HG02642 (cell line): ENCODE results near the gene ZNF618.

Experiments used
- ATAC-seq: cut with Tn5 transposase; IDR thresholded peaks from one replicate; pipeline ENCODE4 v1.9.1; 2021; ENCODE audit warnings: mild to moderate bottlenecking; ENCODE audit not compliant: unreplicated experiment, poor library complexity

Gene ZNF618

DNA sequence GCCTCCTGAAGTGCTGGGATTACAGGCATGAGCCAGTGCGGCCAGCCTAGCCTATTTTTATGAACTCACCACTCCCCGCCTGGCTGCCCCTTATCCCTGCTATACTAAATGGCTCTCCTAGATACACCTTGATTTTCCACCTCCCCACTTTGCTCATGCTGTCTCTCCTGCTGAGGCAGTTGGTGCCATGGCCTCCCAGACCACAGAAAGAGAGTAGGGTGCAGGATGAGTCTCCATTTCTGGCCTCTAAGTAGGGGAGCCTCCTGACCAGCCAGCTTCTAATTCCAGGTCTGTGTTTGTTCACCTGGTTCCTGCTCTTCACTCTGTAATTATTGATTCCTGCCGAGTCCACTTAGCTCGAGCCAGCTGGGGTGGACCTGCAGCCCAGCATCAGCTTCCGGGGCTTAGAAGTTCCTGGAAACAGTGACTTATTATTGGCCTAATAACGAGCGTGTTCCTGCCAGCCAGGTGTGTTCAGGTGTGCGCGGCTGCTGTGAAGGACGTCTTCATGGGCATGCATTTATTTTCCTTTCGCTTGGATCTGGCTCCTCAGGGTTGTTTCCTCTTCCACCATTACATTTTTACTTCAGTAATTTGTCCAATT is 34.0 kb downstream of the ZNF618 start:
- ATAC-seq: no peak

DNA sequence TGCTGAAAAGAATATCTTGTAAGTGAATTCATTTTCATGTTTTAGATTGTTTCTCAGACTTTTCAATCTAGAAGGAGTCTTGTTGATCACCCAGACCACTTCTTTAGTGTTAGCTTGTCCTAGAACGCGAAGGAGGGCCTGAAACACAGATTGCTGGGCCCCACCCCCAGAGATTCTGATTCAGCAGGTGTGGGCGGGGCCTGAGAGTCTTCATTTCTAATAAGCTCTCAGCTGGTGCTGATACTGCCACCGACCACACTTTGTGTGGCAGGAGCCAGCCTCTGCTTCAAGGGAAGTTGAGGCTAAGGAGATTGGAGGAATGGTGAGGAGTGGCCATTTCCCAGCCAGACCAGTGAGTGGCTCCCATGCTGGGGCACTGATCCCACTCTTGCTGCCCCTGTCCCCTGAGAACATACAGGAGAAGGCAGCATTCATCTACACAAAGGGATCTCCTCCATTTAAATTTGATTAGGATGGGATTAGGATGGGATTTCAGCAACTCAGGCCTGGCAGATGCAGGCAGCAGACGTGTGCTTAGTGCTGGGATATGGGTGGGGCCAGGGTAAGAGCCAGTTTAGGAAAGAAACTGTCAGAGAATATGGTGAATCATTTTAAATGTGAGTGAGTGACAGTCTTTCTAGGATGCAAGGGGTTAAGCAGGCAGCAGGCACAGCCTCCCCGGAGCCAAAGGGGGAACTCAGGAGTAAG is 35.9 kb downstream of the ZNF618 start:
- no peak for ATAC-seq

DNA sequence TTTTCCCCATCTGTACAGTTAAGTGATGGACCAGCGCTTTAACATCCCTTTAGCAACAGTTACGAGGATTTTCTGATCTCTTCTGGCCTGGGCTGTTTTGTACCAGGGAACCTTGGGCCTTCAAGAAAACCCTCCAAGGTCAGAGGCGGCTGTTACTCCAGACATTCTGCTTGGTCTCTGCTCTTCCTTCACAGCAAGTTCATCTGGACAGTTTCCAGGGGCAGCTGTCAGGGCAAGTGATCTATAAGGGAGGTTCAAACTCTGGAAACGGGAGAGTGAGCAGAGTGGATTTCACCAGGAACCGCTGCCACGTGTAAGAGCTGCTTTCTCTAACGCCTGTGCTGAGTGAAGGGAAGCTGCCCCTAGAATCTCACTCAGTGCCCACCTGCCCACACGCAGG is 36.7 kb downstream of the ZNF618 start:
- ATAC-seq: no peak

DNA sequence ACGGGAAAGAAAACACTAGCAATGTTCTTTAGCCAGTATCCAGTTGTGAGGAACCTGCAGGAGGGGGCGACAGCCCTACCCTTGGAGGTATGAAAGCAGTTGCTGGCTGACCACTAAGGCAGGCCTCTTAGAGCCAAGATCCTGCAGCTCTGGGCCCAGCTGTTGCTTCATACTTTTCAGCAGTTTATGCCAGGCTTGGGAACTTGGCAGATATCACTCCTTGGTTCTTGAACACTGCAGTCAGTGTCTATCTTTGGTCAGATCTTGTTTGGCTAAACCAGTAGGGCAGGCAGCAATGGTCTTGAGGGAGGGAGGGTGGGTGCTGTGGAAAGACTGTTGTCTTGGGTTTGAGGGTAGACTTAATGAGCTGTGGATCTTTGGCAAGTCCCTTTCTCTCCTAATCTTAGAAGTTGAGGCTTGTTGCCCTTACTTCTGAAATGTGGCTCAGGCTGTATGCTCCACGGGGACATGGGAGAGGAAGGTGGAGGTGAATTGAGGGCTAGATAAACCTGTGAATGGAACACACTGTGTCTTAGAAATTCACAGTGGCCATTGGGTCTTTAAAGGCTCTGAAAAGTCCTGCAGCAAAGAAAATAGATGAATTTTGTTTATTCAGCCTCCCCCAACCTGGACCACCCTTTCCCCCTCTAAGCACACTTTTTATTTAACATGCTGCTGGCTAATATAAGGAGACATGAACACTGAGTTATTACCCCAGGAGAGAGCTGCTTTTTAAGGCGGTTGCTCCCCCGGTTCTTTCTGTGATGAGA is 37.5 kb downstream of the ZNF618 start:
- no peak for ATAC-seq

DNA sequence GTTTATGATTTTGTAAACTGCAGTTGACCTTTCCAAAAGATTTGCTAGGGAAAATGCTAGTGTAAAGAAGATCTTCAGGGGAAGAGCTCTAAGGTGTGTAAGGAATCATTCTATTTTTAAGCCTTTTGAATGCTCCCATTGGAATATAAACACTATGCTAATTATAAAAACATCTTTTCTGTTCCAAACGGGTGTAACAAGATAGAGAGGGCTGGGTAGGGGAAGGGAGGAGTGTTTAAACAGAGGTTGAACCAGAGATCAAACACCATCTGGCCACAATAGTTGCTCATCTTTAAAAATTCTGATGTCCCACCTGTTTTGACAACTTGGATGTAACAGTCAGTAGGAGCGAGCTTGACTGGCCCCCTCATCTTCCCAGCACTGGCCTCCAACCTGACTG is 38.4 kb downstream of the ZNF618 start:
- no peak for ATAC-seq

DNA sequence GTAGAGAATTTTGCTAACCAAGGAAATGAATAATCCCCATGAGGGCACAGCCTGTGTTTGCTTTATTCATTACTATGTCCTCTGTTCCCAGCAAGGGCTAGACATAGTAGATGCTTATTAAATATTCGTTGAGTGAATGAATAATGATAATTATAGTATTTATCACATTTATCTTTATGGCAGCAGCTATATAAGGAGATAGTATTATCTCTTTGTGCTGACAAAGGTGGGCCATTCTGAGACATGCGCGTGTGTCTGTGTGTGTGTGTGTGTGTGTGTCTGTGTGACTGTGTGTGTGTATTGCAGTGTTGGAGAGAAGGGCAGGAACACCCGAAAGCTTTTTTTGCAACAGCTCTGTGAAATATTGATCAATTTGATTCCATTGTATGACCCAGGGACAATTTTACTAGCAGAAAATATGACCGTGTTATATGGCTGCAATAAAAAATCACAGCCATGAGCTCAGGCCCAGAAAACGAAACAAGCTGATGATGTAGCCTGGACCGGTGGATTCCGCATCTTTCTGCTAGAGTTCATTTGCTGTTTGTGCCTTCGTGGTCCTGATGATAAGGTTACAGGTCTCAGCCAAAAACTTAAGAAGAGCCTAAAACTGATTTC is 39.8 kb downstream of the ZNF618 start:
- no peak for ATAC-seq

DNA sequence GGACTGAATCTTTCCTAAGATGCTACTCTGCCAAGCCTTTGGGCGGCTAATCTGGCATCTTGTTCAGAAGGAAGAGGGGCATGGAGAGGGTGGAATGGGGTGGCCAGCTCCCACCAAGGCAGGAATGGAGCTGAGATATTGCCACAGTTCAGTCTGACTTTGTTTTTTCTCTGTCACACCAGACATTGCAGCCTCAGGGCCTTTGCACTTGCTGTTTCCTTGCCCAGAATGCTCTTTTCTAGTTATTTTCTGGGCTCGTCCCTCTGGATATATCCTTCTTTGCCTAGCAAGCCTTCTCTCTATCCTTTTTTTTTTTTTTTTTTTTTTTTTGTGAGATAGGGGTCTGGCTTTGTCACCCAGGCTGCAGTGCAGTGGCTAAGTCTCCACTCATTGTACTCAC is 40.8 kb downstream of the ZNF618 start:
- ATAC-seq: no peak

DNA sequence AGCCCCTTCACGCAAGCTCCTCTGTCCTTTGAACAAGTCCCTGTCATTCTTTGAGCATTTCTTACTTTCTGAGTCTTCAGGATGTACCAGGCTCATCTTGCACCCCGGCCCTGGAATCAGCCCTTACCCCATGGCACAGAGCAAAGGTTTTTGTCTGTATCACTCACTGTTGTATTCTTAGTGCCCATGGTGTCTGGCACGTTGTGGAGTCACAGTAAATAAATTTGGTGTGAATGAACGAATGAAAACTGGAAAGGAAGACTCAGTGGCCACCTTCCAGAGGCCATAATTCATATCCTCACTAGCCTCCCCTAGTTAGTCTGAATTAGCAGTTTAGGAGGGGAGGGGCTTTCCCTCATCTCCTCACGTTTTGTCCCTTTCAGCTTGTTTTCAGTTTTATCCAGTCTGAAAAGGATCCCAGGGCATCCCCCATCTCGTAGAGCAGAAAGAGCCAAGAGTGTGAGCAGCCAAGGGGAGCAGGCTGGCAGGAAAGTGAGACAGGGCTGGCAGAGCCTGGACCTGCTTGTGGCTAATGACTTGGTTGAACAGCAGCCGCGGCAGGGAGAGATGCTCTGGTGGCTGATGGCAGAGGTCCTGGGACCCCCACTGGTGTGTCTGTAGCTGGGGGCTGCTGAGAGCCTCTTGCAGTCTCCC is 42.7 kb downstream of the ZNF618 start:
- ATAC-seq: no peak

DNA sequence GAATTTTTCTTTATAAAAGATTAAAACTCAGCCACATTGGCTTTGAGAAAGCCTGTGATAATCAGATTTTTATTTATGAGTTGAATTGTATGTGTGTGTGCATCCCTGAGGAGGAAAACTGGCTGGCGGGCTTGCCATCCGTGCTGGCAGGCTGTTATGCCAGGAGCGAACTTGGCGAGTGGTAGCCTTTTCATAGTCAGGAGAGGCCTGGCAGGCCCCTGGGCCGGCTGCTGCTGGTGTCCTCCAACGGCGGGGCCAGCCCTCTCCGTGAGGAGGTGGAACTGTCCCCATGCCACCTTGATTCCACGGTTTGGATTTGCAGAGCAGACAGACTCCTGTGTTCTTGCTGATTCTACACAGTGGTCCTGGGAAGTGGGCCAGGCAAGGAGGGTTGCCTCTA is 43.3 kb downstream of the ZNF618 start:
- ATAC-seq: no peak

DNA sequence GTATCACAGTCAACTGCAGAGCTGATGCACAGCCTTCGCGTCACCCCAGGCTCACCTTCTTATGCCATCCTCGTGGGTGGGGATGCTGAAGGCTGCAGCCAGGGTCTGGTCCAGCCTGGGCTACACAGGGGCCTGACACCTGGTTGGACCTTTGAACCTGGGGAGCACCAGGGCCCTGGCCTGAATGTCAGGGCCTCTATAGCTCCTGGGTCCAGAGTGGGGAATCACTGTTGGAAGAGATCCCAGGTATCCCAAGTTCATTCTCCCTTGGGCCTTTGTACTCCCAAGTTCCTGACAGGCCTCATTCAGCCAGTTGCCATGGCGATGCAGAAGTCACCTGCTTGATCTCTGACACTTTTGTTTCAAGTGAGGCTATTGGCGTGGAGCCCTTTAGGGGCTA is 43.8 kb downstream of the ZNF618 start:
- ATAC-seq: no peak

DNA sequence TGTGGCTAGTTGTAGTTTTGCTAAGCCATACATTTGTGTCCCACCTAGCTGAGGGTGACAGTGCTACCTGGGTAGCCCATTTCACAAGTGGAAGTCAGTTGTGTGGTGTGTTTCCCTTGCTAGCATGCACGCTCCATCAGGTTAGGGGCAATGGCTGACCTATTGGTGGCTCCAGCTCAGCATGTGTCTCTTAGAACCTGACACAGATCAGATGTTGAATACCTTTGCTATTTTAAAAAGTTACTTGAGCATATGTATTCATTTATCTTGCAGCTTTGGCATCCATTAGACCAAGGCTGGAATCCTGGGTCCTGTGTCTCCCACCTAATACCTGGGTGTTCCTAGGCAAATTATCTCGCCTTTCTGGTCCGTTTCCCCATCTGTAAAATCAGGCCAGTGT is 44.8 kb downstream of the ZNF618 start:
- ATAC-seq: no peak

DNA sequence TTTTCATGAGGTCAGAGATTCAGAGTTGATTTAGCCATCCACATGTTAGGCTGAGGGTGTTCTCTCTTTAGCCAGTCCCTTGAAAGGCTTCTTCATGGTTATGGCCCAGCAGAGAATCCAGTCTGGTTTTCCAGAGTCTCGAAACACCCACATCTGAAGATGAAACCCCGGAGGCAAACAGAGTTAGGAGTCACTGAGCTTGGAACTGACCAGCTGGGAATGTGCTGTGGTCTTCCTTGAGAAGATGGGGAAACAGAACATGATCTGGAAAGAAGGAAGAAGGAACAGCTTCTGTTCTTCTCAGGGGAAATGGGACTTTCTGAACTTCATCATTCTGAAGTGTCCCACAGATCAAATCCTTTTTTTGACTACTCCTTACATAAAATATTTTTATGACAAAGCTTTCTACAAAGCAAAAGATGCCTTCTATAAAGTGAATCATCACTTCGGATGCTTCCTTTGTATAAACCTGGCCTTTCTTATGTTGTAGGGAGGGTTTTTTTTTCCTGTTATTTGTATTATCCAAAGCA is 45.4 kb downstream of the ZNF618 start:
- no peak for ATAC-seq

DNA sequence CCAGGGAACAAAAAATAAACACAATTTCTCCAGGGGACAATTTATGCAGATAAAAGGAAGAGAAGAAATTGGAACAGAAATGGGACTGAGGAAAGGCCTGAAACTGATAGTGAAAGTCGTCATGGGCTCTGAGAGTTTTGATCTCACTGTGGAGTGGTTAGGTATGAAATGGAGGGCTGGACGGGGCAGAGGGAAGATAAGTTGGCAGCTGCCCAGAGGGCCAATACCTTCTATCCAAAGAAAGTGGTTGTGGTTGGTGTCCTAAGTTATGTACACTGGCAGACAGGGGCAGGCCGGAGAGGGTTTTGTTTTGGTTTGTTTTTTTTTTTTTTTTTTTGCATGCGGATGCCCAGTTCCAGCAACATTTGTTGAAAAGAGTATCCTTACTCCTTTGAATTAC is 46.1 kb downstream of the ZNF618 start:
- no peak for ATAC-seq

DNA sequence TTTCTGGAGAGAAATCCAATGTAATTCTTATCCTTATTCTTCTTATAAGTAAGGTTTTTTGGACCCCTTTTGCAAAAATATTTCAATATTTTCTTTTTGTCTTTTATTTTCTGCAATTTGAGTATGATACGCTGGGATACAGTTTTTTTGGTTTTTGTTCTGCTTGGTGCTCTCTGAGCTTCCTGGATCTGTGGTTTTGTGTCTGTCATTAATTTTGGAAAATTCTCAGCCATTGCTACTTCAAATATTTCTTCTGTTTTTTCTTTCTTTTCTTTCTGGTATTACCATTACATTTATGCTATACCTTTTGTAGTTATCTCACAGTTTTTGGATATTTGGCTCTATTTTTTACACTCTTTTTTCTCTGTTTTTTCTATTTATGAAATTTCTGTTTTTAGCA is 50.1 kb downstream of the ZNF618 start:
- no peak for ATAC-seq

DNA sequence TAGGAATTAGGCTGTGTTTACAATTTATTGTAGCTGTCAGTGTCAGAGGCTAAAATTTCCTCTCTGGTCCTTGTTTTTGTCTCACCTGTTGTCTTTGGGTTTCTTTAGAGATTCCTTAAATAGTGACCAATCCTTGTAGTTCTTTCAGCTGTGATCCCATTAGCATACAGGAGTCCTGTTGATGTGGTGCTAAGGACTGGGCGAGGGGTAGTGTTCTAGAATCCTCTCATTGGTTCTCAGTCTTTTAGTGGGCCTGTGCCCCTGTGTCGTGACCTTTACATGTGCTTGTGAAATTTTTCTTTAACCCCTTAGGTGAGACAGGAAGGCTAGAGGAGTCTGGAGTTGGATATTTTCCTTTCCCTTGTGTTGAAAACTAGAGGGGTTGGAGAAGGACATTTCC is 51.2 kb downstream of the ZNF618 start:
- ATAC-seq: no peak

DNA sequence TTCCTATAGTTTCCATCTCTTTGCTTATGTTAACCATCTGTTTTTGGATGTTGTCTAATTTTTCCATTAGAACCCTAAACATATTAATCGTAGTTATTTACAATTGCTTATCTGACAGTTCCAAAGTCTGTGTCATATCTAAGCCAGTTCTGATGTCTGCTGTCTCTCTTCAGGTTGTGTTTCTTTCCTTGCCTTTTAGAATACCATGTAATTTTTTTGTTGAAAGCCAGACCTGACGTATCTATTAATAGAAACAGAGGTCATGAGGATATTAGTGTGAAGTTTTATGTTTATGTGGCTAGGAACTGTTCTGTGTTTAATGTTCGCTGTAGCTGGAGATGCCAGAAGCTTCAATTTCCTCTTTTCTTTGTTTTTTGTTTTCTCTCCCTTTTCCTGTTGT is 52.2 kb downstream of the ZNF618 start:
- no peak for ATAC-seq

DNA sequence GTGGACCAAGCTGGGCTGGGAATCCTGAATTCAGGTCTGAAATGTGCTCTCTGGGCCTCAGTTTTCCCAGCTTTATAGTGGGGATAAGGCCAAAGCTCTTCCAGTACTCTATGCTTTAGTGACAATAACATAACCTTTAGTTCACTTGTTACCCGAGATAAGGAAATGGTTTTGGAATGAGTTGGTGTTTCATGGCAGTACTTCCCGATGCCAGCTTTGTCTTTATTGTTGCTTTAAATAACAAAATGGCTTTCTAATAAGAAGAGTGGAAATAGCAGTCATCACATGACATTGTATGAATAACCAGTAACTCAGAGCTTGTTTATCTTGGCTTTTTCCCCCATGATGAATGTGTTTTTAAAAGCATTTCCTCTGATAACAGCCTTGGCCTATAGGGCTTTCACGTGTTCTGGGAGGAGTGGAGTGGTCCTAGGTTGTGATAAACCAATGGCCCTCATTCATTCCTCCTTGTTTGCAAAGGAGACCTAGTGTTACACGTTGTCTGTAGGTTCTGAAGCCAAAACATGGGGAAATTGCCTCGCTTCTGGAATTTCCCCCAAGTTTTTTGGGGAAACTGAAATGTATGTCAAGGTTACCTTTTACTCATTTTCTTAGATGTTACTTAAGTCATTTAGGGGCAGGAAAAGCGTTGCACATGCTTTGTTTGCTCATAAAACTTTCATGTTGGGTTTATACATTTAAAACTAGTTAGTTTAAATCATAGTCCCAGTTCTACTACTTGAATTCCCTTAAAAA is 53.7 kb downstream of the ZNF618 start:
- ATAC-seq: no peak

DNA sequence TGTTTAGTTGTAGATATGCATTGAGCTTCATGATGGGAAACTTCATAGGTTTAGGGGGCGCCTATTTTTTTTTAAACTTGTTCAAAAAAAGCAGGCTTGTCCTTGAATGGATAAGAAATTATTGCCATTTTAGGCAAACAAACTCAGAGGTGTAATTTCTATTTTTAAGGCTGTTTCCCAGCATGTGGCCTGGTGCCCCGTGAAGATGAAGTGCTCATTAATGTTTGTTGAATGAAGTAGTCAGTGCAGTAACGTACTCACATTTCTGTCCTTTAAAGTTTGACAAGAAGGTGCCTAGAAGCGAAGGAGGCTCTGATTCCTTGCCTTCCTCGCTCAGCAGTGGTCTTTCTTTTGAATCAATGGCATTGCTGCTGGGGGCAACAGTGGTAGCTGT is 54.3 kb downstream of the ZNF618 start:
- ATAC-seq: no peak

DNA sequence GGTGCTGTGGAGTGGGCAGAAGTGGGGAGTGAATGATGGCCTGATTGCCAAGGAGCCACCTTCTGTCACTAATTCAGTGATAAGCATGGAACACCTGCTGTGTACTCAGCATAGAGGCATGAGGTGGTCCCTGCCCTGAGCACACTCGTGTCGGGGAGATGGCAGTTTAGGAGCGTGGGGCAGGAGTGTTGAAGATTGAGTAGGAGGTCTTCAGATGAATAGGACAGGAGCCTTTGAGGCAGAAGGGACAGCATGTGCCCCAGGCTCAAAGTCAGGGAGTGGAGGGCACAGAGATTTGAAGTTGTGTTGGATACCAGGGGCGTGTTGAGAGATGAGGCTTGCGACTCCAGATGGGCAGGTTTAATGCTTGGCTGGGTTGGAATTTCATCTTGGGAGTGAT is 55.0 kb downstream of the ZNF618 start:
- no peak for ATAC-seq

DNA sequence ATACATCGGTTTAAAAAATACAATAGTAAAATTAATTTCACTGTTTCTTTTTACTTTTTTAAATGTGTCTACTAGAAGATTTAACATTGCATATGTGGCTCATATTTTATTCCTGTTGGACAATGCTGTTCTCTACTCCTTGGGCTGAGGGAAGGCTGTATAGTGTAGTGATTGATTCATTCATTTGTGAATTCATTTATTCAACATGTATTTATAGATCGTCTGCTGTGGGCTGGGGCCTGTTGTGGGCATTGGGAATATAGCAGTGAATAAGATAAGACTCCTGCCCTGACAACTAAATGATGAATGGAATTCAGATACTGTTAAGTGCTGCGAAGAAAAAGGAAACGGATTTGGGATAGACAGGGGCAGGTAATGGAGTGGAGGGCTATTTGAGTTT is 55.7 kb downstream of the ZNF618 start:
- ATAC-seq: no peak
